Transverse colon (tissue), 4 donors: ENCODE measurements around the gene CEP104. TPM values are rescaled to one million over a fixed set of nuclear protein-coding genes. Genes with fewer than 3 reads are reported as not detected.

Experiments used
- DNase-seq: peaks from one replicate; pipeline ENCODE4 v3.0.0-alpha.2; 2019
- H3K27ac ChIP-seq, 4 donors: fragments of 200-600 bp; sonication (generic); 2 replicates each; pipeline ENCODE4 v1.5.1; 2016 to 2018; ENCODE audit warnings: inconsistent platforms in 4 of 4
- H3K27me3 ChIP-seq: fragments of 200-600 bp; sonication (generic); 2 replicates; pipeline ENCODE4 v1.5.1; 2017; ENCODE audit warnings: inconsistent platforms
- H3K36me3 ChIP-seq, 4 donors: fragments of 200-600 bp; sonication (generic); 2 replicates each; pipeline ENCODE4 v1.5.1; 2017 to 2019; ENCODE audit warnings: inconsistent platforms in 4 of 4
- H3K4me1 ChIP-seq, 4 donors: fragments of 200-600 bp; sonication (generic); 2 replicates each; pipeline ENCODE4 v1.5.1; 2017 to 2020; ENCODE audit warnings: inconsistent platforms in 4 of 4
- H3K4me3 ChIP-seq, 4 donors: fragments of 200-600 bp; sonication (generic); 1 replicate in 1 of 4; 2 replicates in 3 of 4; pipeline versions ENCODE4 v1.5.1 to v1.6.1; 2017 to 2019; ENCODE audit warnings: inconsistent platforms in 4 of 4
- H3K9me3 ChIP-seq, 2 donors: fragments of 200-600 bp; sonication (generic); 2 replicates each; pipeline ENCODE4 v1.5.1; 2017 to 2019; ENCODE audit warnings: inconsistent platforms in 2 of 2
- CTCF ChIP-seq, 5 experiments: fragments of 200-600 bp in 3 of 5; fragments of 450-650 bp in 2 of 5; sonication (generic) in 3 of 5; IDR thresholded peaks; 1 replicate in 2 of 5; 2 replicates in 3 of 5; pipeline ENCODE4 v1.5.1; 2016 to 2017; ENCODE audit warnings: antibody characterized with exemption in 5 of 5, inconsistent platforms in 3 of 5, mild to moderate bottlenecking in 2 of 5, moderate library complexity in 1 of 5
- EP300 ChIP-seq: sonication (generic); formaldehyde crosslinking; IDR thresholded peaks from one replicate; pipeline ENCODE4 v1.6.1; 2017; ENCODE audit warnings: antibody characterized with exemption, low read depth
- POLR2A ChIP-seq: fragments of 450-650 bp; IDR thresholded peaks from one replicate; pipeline ENCODE4 v1.6.1; 2016; ENCODE audit warnings: antibody characterized with exemption, mild to moderate bottlenecking, moderate library complexity
- POLR2AphosphoS5 ChIP-seq, 3 donors: sonication (generic); formaldehyde crosslinking; IDR thresholded peaks; one replicate each; pipeline ENCODE4 v1.6.1; 2016; ENCODE audit warnings: antibody characterized with exemption in 3 of 3
- WGBS, 2 donors: methylation state at CpG; one replicate each; pipeline ENCODE4 v1.1.5; 2018; ENCODE audit warnings: low coverage in 1 of 2; 5-methylcytosine and 5-hydroxymethylcytosine counted together
- in situ Hi-C, 4 donors: fragments of 200-750 bp; cut with MboI; loops; one replicate each; pipeline versions ENCODE4 v1.15.0 to v1.15.1; 2017; ENCODE audit warnings: low sequenced_read_pairs in 3 of 4, low pct_ligation_motif_present in 1 of 4, low pct_unique_long_range_greater_than_20kb in 1 of 4
- intact Hi-C: fragments of 100-400 bp; cut with DNase I; formaldehyde crosslinking; loops from one replicate; pipeline ENCODE4 v1.15.1; 2023; ENCODE audit warnings: low total_unique reads
- total RNA-seq, 4 donors: library from RNA; depleted of rRNA; stranded (reverse); fragments of >200 nt; gene quantifications; one replicate each; pipeline ENCODE4 v1.1.0, GENCODE V29; 2016

CEP104 gene
- total RNA-seq, 4 donors from 2014 or later = 34.4 to 57.7 (median 43.5) TPM

- in situ Hi-C loops = no loop called here
- Histone ChIP-seq H3K36me3 (peaks cover 0 to 42% (median 17%) of the 10 kb centered on the region in 4 donors), H3K27me3 (no peaks in the 10 kb centered on the region), H3K4me1 (peaks cover 0 to 4% (median 0%) of the 10 kb centered on the region in 4 donors), H3K9me3 (no peaks in the 10 kb centered on the region), H3K27ac (no peak overlapping the region), H3K4me3 (no peak overlapping the region)
- 80 to 90% methylated on average over 1 to 45 of the region's 45 CpGs for WGBS, 2 donors
- TF ChIP-seq POLR2AphosphoS5 (IDR thresholded peaks at IDR 0.05) (no peak), CTCF (IDR thresholded peaks at IDR 0.05) (no peak), POLR2A (no peak), EP300 (no peak)
- DNase-seq = no peak
- intact Hi-C loops = no loop called here
Observed at GRCh38 chr1:3786468-3787348, 70.3 kb downstream of the CEP104 start.

- peak; percentile 36 for DNase-seq
- Histone ChIP-seq H3K27ac (no peak overlapping the region), H3K9me3 (no peaks in the 10 kb centered on the region), H3K27me3 (no peaks in the 10 kb centered on the region), H3K4me3 (no peak overlapping the region), H3K36me3 (peaks cover 0 to 52% (median 22%) of the 10 kb centered on the region in 4 donors), H3K4me1 (peaks cover 0 to 4% (median 0%) of the 10 kb centered on the region in 4 donors)
- intact Hi-C loops (no loop called here), in situ Hi-C loops (no loop called here)
- TF ChIP-seq POLR2AphosphoS5 (IDR thresholded peaks at IDR 0.05) = no peak
- TF ChIP-seq POLR2A = no peak
- peak in 4 of 5 experiments; percentile 25 to 43 (median 31) for TF ChIP-seq CTCF (IDR thresholded peaks at IDR 0.05)
- TF ChIP-seq EP300 = no peak
- WGBS, 2 donors = 74 to 78% methylated on average over 8 to 14 of the region's 14 CpGs
Observed at GRCh38 chr1:3785456-3786157, 71.4 kb downstream of the CEP104 start.

- WGBS, 2 donors = 75% methylated on average over 13 of the region's 13 CpGs; no CpG with 5 or more reads in 1 of the 2 donors
- peaks cover 0 to 4% (median 0%) of the 10 kb centered on the region in 4 donors for H3K4me1 ChIP-seq
- intact Hi-C loops (no loop called here), in situ Hi-C loops (no loop called here)
- no peak overlapping the region for H3K27ac ChIP-seq
- no peak for TF ChIP-seq POLR2A
- TF ChIP-seq CTCF (IDR thresholded peaks at IDR 0.05) = no peak
- TF ChIP-seq EP300 = no peak
- no peak for TF ChIP-seq POLR2AphosphoS5 (IDR thresholded peaks at IDR 0.05)
- H3K4me3 ChIP-seq = no peak overlapping the region
- H3K27me3 ChIP-seq = no peaks in the 10 kb centered on the region
- peaks cover 0 to 57% (median 25%) of the 10 kb centered on the region in 4 donors for H3K36me3 ChIP-seq
- no peaks in the 10 kb centered on the region for H3K9me3 ChIP-seq
- peak; percentile 47 for DNase-seq
Observed at GRCh38 chr1:3785045-3785444, 72.0 kb downstream of the CEP104 start.
